ENCODE measurements around the gene FAM216A. TPM values are rescaled to one million over a fixed set of nuclear protein-coding genes. Genes with fewer than 3 reads are reported as not detected.
A peak's percentile ranks its signal among the peaks of the same experiment; 100 is the strongest.
"Not testable (repeated sequence)": the region's sequence is repeated elsewhere in the genome, so short reads cannot be mapped to it uniquely, and the experiment has no call there.

Gene FAM216A, protein sequence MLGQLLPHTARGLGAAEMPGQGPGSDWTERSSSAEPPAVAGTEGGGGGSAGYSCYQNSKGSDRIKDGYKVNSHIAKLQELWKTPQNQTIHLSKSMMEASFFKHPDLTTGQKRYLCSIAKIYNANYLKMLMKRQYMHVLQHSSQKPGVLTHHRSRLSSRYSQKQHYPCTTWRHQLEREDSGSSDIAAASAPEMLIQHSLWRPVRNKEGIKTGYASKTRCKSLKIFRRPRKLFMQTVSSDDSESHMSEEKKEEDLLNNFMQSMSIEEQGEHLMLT
- total RNA-seq (2014; rRNA removed; shearing (Covaris generic)) (11.5 and 18.1 TPM in 2 replicates), polyA plus RNA-seq (2016; fragmentation: Nextera tagmentation; extraction: Ambion mirVana) (25.2 and 25.8 TPM in 2 replicates)

DNA sequence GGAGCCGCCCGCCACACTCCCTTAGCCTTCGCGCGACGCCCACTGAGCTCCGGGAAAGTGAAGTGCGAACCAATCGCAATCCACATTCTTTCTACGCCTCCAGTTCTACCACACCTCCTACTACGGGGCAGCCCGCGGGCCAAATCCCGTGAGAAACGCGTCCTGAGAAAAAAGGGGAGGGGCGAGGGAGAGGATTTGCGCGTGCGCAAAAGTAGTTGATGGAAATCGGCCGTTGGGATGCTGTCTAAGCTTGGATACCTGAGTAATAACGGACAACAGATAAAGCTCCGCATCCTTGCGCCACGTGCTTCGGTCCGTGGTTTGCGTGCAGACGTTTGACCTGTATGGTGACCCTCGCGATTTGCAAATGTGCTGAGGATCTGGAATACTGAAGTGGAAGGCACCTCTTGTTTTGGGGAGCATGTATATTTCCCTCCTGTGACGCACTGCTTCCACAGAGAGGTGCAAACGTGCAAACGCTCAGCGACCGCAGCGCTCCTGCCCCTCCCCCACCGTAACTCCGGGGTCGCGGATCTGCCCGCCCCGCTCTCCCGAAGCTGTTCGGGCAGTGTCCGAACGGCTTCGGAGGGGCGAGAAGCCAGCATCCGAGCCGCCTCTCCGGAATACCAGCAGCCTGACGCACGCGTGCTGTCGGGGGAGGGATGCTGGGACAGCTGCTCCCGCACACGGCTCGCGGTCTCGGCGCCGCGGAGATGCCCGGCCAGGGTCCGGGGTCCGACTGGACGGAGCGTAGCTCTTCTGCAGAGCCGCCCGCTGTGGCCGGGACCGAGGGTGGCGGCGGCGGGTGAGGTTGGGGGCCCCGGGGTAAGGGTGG, at the start of gene FAM216A, which contains the start of gene GPN3:
TSS of gene FAM216A (plus strand) at position 632 of the 835 bp plus-strand sequence. CDS start at position 663, 31 bp downstream.
TSS of gene GPN3 (minus strand) at position 44 of the 835 bp plus-strand sequence. CDS start 54 bp downstream, outside the sequence.
- no peaks in the 10 kb centered on the region for H3K9me2 ChIP-seq (ENCODE audit: insufficient read depth)
- no peaks in the 10 kb centered on the region for H3K27me3 ChIP-seq (replicated peaks; ENCODE audit: insufficient read depth)
- H3K36me3 ChIP-seq (ENCODE audit: low read depth), result 0 out of 2 replicates have a peak, but pooled peaks cover 3% of the 10 kb centered on the region
- peak within 1 kb of the TSS; percentile 98 for H3K4me2 ChIP-seq (ENCODE audit: unreplicated experiment)
- in situ Hi-C loops (cut with MboI), result no loop called here
- H4K20me1 ChIP-seq (ENCODE audit: insufficient read depth), result no peaks in the 10 kb centered on the region
- H3F3A ChIP-seq (ENCODE audit: insufficient read depth), result no peaks in the 10 kb centered on the region
- peak within 1 kb of the TSS; percentile 90 for H2AFZ ChIP-seq
- peaks cover 10% of the 10 kb centered on the region; the same call in 1 of the 2 replicates for H3K4me1 ChIP-seq (ENCODE audit: insufficient read depth)
- H3K4me3 ChIP-seq, result peak within 1 kb of the TSS; percentile 88
- peaks cover 60% of the 10 kb centered on the region for H3K79me2 ChIP-seq (ENCODE audit: insufficient read depth)
- peak; percentile 99 for DNase-seq
- no peaks in the 10 kb centered on the region for H3K9me3 ChIP-seq (ENCODE audit: low read depth)
- no peak for TF ChIP-seq EZH2phosphoT487 (IDR thresholded peaks at IDR 0.05; ENCODE audit: insufficient read depth, low read depth)
- no peak for TF ChIP-seq EZH2 (IDR thresholded peaks at IDR 0.05; ENCODE audit: insufficient read depth, poor library complexity, severe bottlenecking)
- 0 to 1% methylated on average over 53 to 65 of the region's 78 CpGs for WGBS, 2 experiments (ENCODE audit: low coverage in 1 of 2, low lambda C conversion rate in 2 of 2, missing lambda C conversion rate in 2 of 2)
- peak within 1 kb of the TSS; percentile 90 for H3K9ac ChIP-seq
- H3K27ac ChIP-seq, result peak within 1 kb of the TSS; percentile 83

DNA sequence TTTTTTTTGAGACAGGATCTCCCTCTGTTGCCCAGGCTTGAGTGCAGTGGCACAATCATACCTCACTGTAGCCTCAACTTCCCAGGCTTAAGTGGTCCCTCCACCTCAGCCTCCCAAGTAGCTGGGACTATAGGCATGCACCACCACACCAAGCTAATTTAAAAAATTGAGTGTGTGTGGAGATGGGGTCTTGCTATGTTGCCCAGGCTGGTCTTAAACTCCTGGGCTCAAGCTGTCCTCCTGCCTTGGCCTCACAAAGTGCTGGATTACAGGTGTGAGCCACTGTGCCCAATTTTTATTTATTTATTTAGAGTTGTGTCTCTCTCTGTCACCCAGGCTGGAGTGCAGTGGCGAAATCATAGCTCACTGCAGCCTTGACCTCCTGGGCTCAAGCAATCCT, 48.0 kb upstream of the FAM216A start:
- not testable (repeated sequence) for H3K4me3 ChIP-seq; H3F3A ChIP-seq (ENCODE audit: insufficient read depth); H2AFZ ChIP-seq; DNase-seq; H3K4me2 ChIP-seq (ENCODE audit: unreplicated experiment); H3K27ac ChIP-seq; H3K9me2 ChIP-seq (ENCODE audit: insufficient read depth); H3K9ac ChIP-seq; H4K20me1 ChIP-seq (ENCODE audit: insufficient read depth); H3K36me3 ChIP-seq (ENCODE audit: low read depth); H3K27me3 ChIP-seq (replicated peaks; ENCODE audit: insufficient read depth); H3K79me2 ChIP-seq (ENCODE audit: insufficient read depth); H3K4me1 ChIP-seq (ENCODE audit: insufficient read depth); H3K9me3 ChIP-seq (ENCODE audit: low read depth)
- in situ Hi-C loops (cut with MboI), result loop anchor here (10.0 kb wide), 1 partner anchor 326 kb away; no protein-coding TSS in a partner anchor
- WGBS, 2 experiments (ENCODE audit: low coverage in 1 of 2, low lambda C conversion rate in 2 of 2, missing lambda C conversion rate in 2 of 2), result 83 to 95% methylated on average over 1 of the region's 1 CpG

DNA sequence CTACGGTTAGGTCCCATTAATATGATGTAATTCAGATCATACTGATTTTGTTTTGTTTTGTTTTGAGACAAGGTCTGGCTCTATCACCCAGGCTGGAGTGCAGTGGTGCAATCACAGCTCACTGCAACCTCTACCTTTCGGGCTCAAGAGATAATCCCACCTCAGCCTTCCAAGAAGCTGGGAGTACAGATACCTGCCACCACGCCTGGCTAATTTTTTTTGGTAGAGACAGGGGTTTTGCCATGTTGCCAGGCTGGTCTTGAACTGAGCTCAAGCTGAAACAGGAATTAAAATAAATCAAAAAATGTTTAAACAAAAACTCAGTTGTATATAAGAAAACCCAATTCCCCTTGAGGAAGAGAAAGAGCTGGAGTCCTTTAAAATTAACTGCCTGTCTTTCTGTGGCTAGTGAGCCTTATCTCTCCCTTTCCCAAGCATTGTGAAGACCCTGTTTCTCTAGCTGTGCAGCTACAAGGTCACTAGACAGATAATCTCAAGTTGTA, 47.4 kb upstream of the FAM216A start:
- 0 out of 2 replicates have a peak, but pooled peaks cover 2% of the 10 kb centered on the region for H3F3A ChIP-seq (ENCODE audit: insufficient read depth)
- no peaks in the 10 kb centered on the region for H3K9me2 ChIP-seq (ENCODE audit: insufficient read depth)
- H3K4me3 ChIP-seq, result no peak overlapping the region
- H3K27me3 ChIP-seq (replicated peaks; ENCODE audit: insufficient read depth), result no peaks in the 10 kb centered on the region
- H3K9ac ChIP-seq, result no peak overlapping the region
- H2AFZ ChIP-seq, result no peak overlapping the region
- H4K20me1 ChIP-seq (ENCODE audit: insufficient read depth), result no peaks in the 10 kb centered on the region
- in situ Hi-C loops (cut with MboI), result loop anchor here (10.0 kb wide), 1 partner anchor 326 kb away; no protein-coding TSS in a partner anchor
- H3K4me2 ChIP-seq (ENCODE audit: unreplicated experiment), result no peak overlapping the region
- WGBS, 2 experiments (ENCODE audit: low coverage in 1 of 2, low lambda C conversion rate in 2 of 2, missing lambda C conversion rate in 2 of 2), result 67 to 70% methylated on average over 3 of the region's 3 CpGs
- H3K36me3 ChIP-seq (ENCODE audit: low read depth), result no peaks in the 10 kb centered on the region
- H3K79me2 ChIP-seq (ENCODE audit: insufficient read depth), result no peaks in the 10 kb centered on the region
- no peaks in the 10 kb centered on the region for H3K9me3 ChIP-seq (ENCODE audit: low read depth)
- TF ChIP-seq EZH2 (IDR thresholded peaks at IDR 0.05; ENCODE audit: insufficient read depth, poor library complexity, severe bottlenecking), result no peak
- TF ChIP-seq EZH2phosphoT487 (IDR thresholded peaks at IDR 0.05; ENCODE audit: insufficient read depth, low read depth), result no peak
- DNase-seq, result no peak
- no peaks in the 10 kb centered on the region for H3K4me1 ChIP-seq (ENCODE audit: insufficient read depth)
- H3K27ac ChIP-seq, result no peak overlapping the region

DNA sequence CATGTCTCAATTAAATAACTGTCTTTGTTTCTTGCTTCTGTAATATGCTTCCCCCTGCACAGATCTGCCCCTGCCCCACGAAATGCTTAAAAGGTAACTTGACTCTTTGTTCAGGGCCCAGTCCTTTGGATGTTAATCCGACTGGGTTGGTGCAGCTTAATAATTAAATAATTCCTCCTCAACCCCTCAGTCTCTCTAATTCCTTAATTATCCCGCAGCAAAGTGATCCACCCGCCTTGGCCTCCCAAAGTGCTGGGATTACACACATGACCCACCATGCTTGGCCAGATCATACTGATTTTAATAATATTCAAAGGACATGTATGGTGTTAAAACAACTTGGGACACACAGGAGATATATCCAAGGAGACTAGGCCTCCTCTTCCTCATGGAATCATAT, 46.9 kb upstream of the FAM216A start:
- Histone ChIP-seq H3K27me3 (replicated peaks; ENCODE audit: insufficient read depth) (no peaks in the 10 kb centered on the region), H3K9me2 (ENCODE audit: insufficient read depth) (no peaks in the 10 kb centered on the region), H3K9me3 (ENCODE audit: low read depth) (no peaks in the 10 kb centered on the region), H3K4me2 (ENCODE audit: unreplicated experiment) (no peak overlapping the region), H3K4me1 (ENCODE audit: insufficient read depth) (peaks cover 4% of the 10 kb centered on the region; the same call in 1 of the 2 replicates), H3K9ac (no peak overlapping the region), H2AFZ (peak overlapping the region; percentile 45; the same call in 1 of the 2 replicates), H3K27ac (no peak overlapping the region), H3F3A (ENCODE audit: insufficient read depth) (0 out of 2 replicates have a peak, but pooled peaks cover 7% of the 10 kb centered on the region), H4K20me1 (ENCODE audit: insufficient read depth) (no peaks in the 10 kb centered on the region), H3K79me2 (ENCODE audit: insufficient read depth) (no peaks in the 10 kb centered on the region), H3K36me3 (ENCODE audit: low read depth) (no peaks in the 10 kb centered on the region), H3K4me3 (no peak overlapping the region)
- TF ChIP-seq EZH2 (IDR thresholded peaks at IDR 0.05; ENCODE audit: insufficient read depth, poor library complexity, severe bottlenecking), result no peak
- in situ Hi-C loops (cut with MboI), result loop anchor here (10.0 kb wide), 1 partner anchor 327 kb away; no protein-coding TSS in a partner anchor
- DNase-seq, result no peak
- 70 to 76% methylated on average over 4 of the region's 4 CpGs for WGBS, 2 experiments (ENCODE audit: low coverage in 1 of 2, low lambda C conversion rate in 2 of 2, missing lambda C conversion rate in 2 of 2)
